Activated T-cell treated with anti-CD3 and anti-CD28 coated beads, Interleukin-2, amount 50 U/mL, for 4 hours (primary cell): ENCODE results near the gene PSENEN. TPM values are rescaled to one million over a fixed set of nuclear protein-coding genes. Genes with fewer than 3 reads are reported as not detected.
A peak's percentile ranks its signal among the peaks of the same experiment; 100 is the strongest.

Experiments used
- ATAC-seq, 2 donors: fragments of 200-7000 bp; cut with Tn5 transposase; one replicate each; pipeline ENCODE4 v1.10.0; 2021
- DNase-seq: peaks from one replicate; pipeline ENCODE4 v3.0.0-alpha.2; 2020
- H3K27me3 Mint-ChIP-seq: one replicate; pipeline ENCODE4 v1.8.0; 2021; ENCODE audit warnings: low read depth, mixed read lengths
- H3K36me3 Mint-ChIP-seq: one replicate; pipeline ENCODE4 v1.8.0; 2022; ENCODE audit warnings: mixed read lengths; ENCODE audit not compliant: insufficient read depth
- H3K4me1 Mint-ChIP-seq: one replicate; pipeline ENCODE4 v1.8.0; 2021; ENCODE audit warnings: low read depth, mixed read lengths
- H3K4me3 Mint-ChIP-seq: one replicate; pipeline ENCODE4 v1.8.0; 2021; ENCODE audit warnings: mild to moderate bottlenecking, moderate library complexity, mixed read lengths
- H3K9me3 Mint-ChIP-seq: one replicate; pipeline ENCODE4 v1.8.0; 2021; ENCODE audit warnings: mixed read lengths
- total RNA-seq, 3 donors: library from RNA; stranded (reverse); gene quantifications; one replicate each; pipeline ENCODE4 v1.2.1, GENCODE V29; 2021

PSENEN gene
- total RNA-seq, 3 donors from 2014 or later = 46.1 to 49.3 (median 47.9) TPM

DNA sequence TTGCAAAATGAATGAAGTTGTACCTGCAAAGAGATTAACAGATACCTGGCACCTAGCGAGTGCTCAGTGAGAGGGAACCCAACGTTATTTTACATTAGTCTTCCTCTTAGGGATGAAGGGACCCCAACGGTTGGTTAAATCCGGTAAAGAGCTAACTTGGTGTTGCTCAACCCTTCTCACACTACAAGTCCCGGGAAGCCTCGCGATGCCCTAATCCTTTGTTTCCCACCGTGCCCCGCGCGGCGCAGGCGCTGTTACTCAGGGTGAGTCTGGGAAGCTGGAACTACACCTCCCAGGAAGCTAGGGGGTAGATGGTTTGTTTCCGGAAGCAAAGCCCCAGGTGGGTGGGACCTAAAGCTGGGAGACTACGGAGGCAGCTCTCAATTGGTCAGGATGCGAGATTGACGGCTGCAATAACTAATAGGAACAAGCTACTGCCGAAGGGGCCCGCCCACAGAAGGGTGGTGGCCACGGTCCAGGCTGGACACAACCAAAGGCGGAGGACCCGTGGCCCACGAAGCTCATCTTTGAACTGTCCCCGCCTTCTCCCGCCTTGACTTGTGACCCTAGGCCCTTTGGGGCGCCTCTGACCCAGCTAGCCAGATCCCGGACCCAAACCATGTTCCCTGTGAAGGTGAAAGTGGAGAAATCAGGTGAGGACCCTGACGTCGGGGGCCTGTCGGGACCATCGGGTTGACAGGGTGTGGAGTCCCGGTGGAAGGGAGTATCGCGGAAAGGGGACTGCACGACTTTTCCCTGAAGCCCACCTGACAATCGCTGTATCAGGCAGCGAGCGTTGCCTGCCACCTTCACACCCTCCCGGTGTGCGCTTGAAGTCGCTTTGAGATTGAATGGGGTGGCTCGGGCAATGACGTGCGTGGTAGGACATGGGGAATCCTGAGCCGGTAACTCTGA lies 2.9 kb downstream of the PSENEN start, which contains the start of gene LIN37:
Gene LIN37, plus strand, starts transcription at position 471 of the 915 bp plus-strand sequence. Its CDS starts 149 bp downstream, at position 620.
- DNase-seq (peak; percentile 96), ATAC-seq (peak; percentile 77 to 79)
- Mint-ChIP-seq H3K36me3 (peaks cover 2% of the 10 kb centered on the region), H3K27me3 (no peaks in the 10 kb centered on the region), H3K9me3 (no peaks in the 10 kb centered on the region), H3K4me1 (peaks cover 44% of the 10 kb centered on the region), H3K4me3 (peak within 1 kb of the TSS; percentile 98)

DNA sequence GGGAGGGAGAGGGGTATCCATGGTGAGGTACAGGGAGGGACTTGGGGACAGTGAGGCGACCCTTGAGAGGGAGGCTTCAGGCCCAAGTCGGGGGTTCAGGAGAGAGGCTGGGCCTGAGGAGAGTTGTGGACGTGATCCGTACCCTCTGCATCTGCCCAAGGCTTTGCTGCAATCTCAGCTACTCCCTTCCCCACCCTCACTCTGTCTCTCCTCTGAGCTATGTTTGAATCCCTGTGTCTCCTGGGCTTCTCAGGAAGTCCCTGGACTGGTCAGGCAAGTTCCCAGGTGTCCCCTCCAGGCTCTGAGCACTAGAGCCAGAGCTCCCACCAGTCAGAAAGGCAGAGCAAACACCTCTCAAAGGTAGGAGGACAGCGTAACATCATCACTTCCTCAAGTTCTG lies 4.7 kb downstream of the PSENEN start:
- no peak for ATAC-seq
- no peak for DNase-seq
- peak overlapping the region; percentile 46 for H3K4me3 Mint-ChIP-seq
- peaks cover 4% of the 10 kb centered on the region for H3K36me3 Mint-ChIP-seq
- peaks cover 34% of the 10 kb centered on the region for H3K4me1 Mint-ChIP-seq
- no peaks in the 10 kb centered on the region for H3K9me3 Mint-ChIP-seq
- no peaks in the 10 kb centered on the region for H3K27me3 Mint-ChIP-seq

DNA sequence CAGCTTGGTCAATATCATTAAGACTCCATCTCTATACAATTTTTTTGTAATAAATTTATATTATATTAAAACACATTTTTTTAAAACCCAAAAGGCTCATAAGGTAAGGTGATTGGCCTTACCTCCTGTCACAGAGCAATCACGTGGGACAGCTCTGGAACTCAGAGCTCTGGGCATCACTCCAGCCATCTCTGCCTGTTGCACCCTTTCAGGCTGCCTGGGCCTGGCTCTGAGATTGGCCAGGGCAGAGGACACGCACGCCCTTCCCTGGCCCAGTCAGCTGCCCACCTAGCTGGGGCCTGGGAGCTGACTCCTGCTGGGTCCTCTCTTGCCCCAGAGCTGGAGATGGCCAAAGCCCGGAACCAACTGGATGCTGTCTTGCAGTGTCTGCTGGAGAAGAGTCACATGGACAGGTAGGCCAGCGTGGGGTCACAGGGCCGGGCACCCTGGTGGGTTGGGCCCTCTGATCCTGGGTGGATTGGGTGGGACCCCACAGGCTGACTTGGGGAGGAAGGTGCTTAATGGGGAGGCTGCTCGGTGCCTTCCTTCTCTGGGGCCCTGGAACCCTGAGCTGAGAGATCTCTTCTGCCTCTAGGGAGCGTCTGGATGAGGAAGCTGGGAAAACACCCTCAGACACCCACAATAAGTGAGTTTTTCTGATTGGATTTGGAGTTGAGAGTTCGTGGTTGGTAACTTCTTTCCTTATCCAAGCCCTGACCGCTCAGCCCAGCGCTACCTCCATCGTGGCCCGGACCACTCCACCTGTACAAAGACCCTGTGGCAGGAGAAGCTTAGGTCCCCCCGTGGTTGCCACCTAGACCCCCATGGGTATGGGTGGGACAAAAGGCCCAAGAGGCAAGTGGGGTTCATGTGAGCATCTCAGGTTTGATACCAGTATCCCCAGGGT lies 6.6 kb downstream of the PSENEN start:
- peaks cover 4% of the 10 kb centered on the region for H3K36me3 Mint-ChIP-seq
- peaks cover 30% of the 10 kb centered on the region for H3K4me1 Mint-ChIP-seq
- no peak overlapping the region for H3K4me3 Mint-ChIP-seq
- no peaks in the 10 kb centered on the region for H3K9me3 Mint-ChIP-seq
- peaks cover 5% of the 10 kb centered on the region for H3K27me3 Mint-ChIP-seq
- DNase-seq (no peak), ATAC-seq (no peak)

DNA sequence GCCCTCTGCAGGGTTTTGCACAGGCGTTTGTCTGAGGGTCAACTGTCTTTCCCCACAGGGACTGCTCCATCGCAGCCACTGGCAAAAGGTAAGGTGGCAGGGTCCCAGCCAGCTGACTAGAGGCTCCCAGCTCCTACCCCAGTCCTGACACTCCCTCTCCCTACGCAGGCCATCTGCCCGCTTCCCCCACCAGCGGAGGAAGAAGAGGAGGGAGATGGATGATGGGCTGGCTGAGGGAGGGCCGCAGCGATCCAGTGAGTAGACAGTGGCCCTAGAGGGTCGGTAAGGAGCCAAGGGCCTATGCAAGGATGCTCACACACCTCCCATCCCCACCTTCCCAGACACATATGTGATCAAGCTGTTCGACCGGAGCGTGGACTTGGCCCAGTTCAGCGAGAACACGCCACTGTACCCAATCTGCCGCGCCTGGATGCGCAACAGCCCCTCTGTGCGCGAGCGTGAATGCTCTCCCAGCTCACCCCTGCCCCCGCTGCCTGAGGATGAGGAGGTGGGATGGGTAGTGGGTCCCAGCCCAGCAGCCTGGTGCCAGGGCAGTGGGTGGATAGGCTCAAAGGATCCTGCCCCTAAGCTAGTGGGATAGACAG lies 7.4 kb downstream of the PSENEN start:
- Mint-ChIP-seq H3K9me3 (no peaks in the 10 kb centered on the region), H3K4me1 (peaks cover 34% of the 10 kb centered on the region), H3K36me3 (peaks cover 3% of the 10 kb centered on the region), H3K4me3 (no peak overlapping the region), H3K27me3 (peaks cover 5% of the 10 kb centered on the region)
- no peak for ATAC-seq
- no peak for DNase-seq

DNA sequence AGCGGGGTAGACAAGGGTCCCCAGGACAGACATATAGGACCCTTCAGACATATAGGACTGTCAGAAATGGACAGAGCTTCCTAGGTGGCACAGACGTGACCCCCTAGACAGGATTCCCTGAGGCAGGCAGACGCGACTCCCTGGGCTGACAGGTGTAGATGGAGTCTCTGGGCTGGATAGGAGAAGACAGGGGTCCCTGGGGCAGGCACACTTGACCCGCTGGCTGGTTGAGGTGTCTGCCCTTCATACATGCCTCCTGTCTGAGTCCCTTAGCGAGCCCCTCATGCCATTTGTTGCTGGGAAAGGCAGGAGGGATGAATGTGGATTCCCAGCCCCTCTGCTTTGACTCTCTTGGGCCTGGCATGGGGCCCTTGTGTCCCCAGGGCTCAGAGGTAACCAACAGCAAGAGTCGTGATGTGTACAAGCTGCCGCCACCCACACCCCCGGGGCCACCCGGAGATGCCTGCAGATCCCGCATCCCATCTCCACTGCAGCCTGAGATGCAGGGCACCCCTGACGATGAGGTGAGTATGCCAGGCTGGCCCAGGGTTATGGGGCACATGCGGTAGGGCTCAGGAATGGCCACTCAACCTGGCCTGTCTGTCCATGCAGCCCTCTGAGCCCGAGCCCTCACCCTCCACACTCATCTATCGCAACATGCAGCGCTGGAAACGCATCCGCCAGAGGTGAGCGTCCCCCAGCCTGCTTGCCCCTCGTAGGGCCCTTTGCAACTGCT lies 8.4 kb downstream of the PSENEN start:
- no peak for DNase-seq
- no peak for ATAC-seq
- Mint-ChIP-seq H3K4me1 (peaks cover 30% of the 10 kb centered on the region), H3K4me3 (no peak overlapping the region), H3K27me3 (peaks cover 5% of the 10 kb centered on the region), H3K9me3 (no peaks in the 10 kb centered on the region), H3K36me3 (peaks cover 2% of the 10 kb centered on the region)

DNA sequence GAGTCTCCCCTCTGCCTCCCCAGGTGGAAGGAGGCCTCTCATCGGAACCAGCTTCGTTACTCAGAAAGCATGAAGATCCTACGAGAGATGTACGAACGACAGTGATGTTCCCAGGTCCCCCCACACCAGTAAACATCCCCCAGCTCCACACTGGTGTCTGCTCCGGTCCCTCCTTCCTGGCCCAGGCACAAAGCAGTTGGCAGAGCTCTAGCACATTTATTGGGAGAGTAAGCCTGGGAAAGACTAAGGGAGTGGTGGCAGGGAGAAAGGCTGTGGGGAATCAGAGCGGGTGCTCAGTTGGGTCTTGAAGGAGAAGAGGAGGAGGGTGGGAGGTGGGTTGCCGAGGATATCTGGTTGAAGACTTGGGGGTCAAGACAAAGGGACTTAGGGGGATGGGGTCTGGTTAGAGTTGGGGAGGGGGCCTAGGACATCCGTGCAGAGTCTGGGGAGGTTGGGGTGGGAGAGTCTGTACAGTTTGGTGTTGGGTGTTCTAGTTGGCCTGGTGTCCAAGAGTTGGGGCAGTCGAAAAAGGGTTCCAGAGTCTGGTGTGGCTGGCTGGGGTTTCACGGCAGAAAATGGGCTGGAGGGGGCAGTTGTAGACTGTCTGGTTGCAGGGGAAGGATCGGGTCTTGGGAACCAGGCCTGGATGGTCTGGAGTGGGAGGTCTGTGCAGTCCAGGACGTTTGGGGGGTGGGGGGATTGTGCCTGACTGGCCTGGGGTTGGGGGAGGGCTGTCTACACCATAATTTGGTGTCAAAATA lies 9.1 kb downstream of the PSENEN start:
- no peaks in the 10 kb centered on the region for H3K9me3 Mint-ChIP-seq
- H3K4me1 Mint-ChIP-seq = peaks cover 31% of the 10 kb centered on the region
- H3K27me3 Mint-ChIP-seq = peaks cover 5% of the 10 kb centered on the region
- ATAC-seq = no peak
- peaks cover 2% of the 10 kb centered on the region for H3K36me3 Mint-ChIP-seq
- no peak overlapping the region for H3K4me3 Mint-ChIP-seq
- DNase-seq = no peak

DNA sequence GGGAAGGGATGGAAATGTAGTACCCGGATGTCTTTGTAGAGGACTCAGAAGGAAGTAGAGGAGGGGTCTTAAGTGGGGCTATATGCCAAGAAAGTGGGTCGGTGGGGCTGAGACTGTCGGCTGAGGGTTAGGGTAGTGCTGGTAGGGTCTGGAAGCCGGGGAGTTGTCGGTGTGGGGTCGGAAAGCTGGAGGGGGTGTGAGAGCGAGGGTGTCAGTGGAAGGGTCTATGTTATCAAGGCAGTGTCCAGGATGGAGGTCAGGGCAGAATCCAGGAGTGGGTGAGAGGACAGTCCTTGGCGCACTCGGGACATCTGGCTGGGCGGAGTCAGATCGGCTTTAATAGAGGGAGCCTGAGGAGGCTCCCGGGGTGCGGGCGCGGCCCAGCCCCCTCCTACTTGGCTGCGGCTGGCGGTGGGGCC lies 9.7 kb downstream of the PSENEN start:
- H3K4me3 Mint-ChIP-seq = peak overlapping the region; percentile 24
- H3K9me3 Mint-ChIP-seq = no peaks in the 10 kb centered on the region
- H3K27me3 Mint-ChIP-seq = peaks cover 5% of the 10 kb centered on the region
- peaks cover 29% of the 10 kb centered on the region for H3K4me1 Mint-ChIP-seq
- no peak for DNase-seq
- ATAC-seq = no peak
- peaks cover 2% of the 10 kb centered on the region for H3K36me3 Mint-ChIP-seq

DNA sequence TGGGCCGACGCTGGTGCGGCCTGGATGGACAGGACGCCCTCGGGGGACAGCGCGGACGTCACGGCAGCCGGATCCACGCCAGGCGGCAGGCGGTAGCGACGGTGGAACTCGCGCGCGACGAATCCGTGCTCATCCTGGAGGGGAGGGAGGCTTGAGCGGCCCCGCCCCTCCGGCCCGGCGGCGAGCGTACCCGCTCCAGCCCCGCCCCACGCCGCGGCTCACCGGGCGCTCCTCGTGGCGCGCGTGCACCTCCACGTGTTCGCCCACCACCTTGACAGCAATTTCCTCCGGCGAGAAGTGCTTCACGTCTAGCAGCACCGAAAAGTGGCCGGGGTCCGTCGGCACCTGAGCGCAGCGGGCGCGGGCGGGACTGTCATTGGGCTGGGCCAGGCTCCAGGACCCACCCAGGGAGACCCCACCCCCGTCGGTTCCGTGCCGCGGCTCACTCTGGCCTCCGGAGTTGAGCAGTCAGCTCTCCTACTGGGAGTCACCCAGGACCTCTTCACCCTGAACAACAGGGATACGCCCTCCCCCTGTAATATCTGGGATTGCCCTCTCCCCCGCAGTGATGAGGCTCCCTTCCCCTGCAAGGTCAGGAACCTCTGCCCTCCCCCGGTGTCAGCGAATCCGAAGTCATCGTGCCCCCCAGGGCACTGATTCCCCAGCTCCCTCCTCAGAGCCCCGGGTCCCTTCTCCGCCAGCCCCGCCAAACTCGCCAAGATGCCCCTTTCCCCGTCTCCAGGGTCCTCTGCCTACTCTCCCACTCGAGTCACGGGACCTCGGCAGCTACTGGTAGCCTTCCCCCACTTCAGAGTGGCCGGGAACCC lies 10.3 kb downstream of the PSENEN start:
- peaks cover 2% of the 10 kb centered on the region for H3K36me3 Mint-ChIP-seq
- ATAC-seq (no peak), DNase-seq (peak; percentile 64)
- H3K9me3 Mint-ChIP-seq = no peaks in the 10 kb centered on the region
- H3K27me3 Mint-ChIP-seq = peaks cover 5% of the 10 kb centered on the region
- H3K4me1 Mint-ChIP-seq = peaks cover 29% of the 10 kb centered on the region
- H3K4me3 Mint-ChIP-seq = peak overlapping the region; percentile 37

DNA sequence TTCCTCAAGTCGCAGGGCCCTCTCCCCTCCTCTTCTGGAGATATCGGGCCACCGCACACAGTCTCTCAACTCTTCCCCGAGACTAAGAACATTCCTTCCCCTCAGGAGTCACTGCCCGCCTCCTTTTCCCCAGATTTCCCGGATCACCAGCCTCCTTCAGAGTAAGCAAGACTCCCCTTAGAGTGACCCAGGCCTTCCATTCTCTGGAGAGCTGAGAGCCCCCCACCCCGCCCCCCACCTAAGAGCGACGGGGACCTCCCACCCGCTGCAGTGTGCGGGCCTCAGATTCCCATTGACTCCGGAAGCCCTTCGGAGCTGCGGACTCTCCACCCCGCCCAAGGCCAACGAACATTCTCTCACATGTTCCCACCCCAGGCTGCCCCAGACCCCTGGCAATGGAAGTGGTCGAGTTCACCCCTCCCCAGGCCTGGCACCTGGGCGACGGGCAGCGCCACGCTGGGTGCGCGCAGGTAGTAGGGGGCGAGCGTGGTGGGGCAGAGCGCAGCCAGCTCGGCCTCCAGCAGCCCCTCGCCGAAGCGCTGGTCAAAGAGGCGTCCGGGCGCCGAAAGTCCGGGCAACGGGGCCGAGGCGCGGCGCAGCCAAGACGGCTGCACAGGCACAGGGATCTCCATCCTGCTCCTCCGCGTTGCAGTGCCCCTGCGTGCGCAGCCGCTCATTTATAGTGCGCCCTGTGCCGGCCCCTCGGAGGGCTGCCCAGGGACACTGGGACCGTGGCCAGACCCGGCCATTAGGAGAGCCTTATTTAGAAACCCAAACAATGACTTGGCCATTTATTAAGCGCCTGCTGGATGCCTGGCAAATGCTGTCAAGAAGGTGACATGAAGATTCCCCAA lies 11.2 kb downstream of the PSENEN start, which contains the start of gene HSPB6:
Gene HSPB6, minus strand, starts transcription at position 653 of the 854 bp plus-strand sequence. Its CDS starts 21 bp downstream, at position 632.
- peaks cover 5% of the 10 kb centered on the region for H3K27me3 Mint-ChIP-seq
- H3K9me3 Mint-ChIP-seq = no peaks in the 10 kb centered on the region
- no peak for DNase-seq
- peaks cover 4% of the 10 kb centered on the region for H3K36me3 Mint-ChIP-seq
- ATAC-seq = no peak
- H3K4me3 Mint-ChIP-seq = peak within 1 kb of the TSS; percentile 95
- peaks cover 29% of the 10 kb centered on the region for H3K4me1 Mint-ChIP-seq

DNA sequence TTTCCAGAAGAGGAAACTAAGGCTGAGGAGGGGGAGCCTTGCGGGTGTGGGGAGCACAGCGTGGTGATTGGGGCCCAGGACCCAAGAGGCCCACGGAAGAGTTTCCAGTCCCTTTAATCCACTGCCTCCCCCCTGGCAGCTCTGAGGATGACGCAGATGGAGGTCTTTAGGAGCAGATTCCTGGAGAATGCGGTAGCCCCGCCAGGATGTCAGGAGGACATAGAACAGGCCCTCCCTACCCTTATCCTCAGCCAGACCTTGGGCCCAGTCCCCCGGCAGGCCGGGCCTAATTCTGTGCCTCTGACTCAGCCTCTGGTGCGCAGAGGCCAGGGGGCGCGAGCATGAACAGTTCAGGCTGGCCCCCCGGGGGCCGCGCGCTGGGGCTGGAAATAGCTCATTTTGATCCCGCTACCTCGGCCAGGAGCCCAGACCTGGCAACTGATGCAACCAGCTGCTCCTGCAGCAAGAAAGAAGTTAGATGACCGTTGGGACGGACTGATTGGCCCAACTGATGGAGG lies 11.8 kb downstream of the PSENEN start:
- Mint-ChIP-seq H3K4me3 (peak overlapping the region; percentile 95), H3K9me3 (no peaks in the 10 kb centered on the region), H3K4me1 (peaks cover 29% of the 10 kb centered on the region), H3K36me3 (peaks cover 10% of the 10 kb centered on the region), H3K27me3 (peaks cover 5% of the 10 kb centered on the region)
- ATAC-seq (peak in 1 of 2 donors; percentile 6), DNase-seq (no peak)

DNA sequence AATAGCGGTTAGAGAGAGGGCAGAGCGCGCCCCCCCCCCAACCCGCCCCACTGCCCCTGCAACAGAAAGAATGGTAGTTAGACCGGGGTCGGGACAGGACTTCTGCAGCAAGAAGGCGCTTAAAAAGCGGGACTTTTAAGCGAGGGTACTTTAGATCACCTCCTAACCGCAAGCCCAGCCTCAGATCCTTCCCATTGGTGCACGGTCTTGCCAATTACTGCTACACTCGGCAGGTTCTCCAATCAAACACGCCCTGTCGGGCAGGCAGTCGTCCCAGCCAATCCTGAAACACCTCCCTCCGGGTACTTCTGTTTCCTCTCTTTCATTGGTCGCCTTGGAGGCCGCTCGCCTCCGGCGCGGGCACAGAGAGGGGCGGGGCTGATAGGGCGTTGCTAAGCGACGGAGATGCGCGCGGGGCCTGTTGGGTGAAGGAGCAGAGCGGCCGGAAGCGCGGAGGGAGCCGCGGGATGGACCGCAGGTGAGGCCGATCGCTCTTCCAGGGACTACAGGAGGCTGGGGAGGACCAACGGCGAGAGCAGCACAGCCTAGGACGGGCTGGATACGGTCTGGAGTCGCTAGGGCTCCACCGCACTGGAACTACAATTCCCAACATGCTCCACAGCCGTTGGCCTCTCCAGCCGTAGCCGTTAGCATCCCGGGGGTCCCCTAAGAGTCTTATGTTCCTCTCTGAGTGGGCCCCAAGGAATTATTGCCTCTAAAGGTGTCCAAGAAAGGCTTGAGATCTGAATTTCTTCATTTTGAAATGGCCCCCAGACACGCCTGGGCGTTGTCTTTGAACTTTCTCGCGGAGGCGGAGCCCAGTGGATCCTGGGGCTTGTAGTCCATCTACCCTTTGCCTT lies 12.5 kb downstream of the PSENEN start, which contains the start of gene PROSER3:
Gene PROSER3, plus strand, starts transcription at position 428 of the 860 bp plus-strand sequence. Its CDS starts 40 bp downstream, at position 468.
- Mint-ChIP-seq H3K36me3 (peaks cover 10% of the 10 kb centered on the region), H3K27me3 (peaks cover 5% of the 10 kb centered on the region), H3K4me1 (peaks cover 29% of the 10 kb centered on the region), H3K4me3 (peak within 1 kb of the TSS; percentile 95), H3K9me3 (no peaks in the 10 kb centered on the region)
- ATAC-seq (peak; percentile 98), DNase-seq (peak; percentile 95)
